GM13977 (cell line): ENCODE data around the gene PRICKLE2.

ENCODE experiments used
- DNase-seq: peaks from one replicate; pipeline ENCODE4 v3.0.0; 2012; ENCODE audit warnings: low spot score
- CTCF ChIP-seq: IDR thresholded peaks from 2 replicates; pipeline ENCODE4 v1.5.1; 2012; ENCODE audit warnings: mild to moderate bottlenecking, control low read depth; ENCODE audit not compliant: insufficient read depth; ENCODE audit errors: extremely low read depth, missing control alignments
- in situ Hi-C: fragments of 300-500 bp; cut with MboI; formaldehyde crosslinking; loops from one replicate; pipeline ENCODE4 v1.12.0; 2022; ENCODE audit warnings: low sequenced_read_pairs, low pct_unique_long_range_greater_than_20kb, mixed read lengths, inconsistent platforms; ENCODE audit not compliant: unreplicated experiment

The PRICKLE2 gene

DNA sequence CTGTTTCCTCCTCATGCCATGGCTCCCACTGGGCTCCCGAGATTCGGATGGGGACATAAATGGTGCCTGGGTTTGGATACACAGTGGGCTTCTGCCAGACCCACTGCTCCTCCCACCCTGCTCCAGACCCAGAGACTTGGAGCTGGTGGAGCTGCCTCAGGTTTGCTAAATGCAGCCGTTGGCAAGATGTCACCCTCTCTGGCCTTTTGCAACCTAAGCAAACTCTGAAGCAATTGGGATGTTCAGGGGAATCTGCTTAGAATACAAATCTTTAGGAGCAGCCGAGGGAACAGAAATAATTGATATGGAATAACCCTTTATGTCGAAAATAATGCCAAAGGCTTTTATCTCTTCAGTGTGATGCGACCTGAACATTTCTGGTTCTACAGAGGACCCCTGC, 33.4 kb downstream of the PRICKLE2 start:
- no peak for DNase-seq
- in situ Hi-C loops, result no loop called here
- TF ChIP-seq CTCF, result no peak

DNA sequence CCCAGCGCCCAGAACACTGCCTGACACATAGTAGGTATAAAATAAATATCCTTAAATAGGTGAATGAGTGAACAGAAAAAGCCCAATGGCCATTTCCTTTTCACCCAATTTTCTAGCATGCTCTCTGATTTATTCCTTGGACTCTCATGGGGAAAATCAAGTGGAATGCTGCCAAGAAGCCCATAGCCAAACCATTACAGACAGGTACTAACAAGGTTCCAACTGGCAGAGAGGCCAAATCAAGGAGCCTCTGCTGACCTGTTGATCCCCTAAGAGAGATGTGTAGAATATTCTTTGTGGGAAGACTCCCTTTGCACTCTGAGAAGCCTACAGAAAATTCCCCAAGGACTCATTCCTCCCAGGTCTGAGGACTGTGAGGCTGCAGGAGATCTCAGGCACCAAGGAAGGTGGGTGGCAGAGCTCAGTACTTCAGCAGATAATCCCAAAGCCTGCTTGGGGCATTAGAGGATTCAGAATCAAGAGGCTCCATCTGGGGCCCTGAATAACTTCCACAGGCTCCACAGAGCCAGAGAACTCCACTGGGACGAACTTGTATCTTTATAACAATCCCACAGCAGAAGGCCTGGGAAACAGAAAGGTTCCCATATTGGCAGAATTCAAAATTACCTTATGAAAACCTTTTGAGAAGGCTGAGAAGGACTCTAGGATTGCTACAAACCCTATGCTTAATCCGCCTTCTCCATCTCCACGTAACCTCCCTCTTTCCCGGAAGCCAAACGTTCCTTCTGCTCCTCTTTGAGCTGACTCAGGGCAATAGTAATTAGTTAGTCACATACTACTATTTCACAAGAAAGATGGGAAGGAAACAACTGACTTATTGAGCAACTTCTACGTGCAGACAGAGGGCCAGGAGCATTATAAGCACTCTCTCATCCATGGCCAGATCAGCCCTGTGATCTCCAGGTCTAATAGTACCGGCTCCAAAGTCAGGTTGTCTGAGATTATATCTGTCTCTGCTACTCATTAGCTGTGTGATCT, 34.5 kb downstream of the PRICKLE2 start:
- in situ Hi-C loops, result no loop called here
- TF ChIP-seq CTCF, result no peak
- DNase-seq, result no peak

DNA sequence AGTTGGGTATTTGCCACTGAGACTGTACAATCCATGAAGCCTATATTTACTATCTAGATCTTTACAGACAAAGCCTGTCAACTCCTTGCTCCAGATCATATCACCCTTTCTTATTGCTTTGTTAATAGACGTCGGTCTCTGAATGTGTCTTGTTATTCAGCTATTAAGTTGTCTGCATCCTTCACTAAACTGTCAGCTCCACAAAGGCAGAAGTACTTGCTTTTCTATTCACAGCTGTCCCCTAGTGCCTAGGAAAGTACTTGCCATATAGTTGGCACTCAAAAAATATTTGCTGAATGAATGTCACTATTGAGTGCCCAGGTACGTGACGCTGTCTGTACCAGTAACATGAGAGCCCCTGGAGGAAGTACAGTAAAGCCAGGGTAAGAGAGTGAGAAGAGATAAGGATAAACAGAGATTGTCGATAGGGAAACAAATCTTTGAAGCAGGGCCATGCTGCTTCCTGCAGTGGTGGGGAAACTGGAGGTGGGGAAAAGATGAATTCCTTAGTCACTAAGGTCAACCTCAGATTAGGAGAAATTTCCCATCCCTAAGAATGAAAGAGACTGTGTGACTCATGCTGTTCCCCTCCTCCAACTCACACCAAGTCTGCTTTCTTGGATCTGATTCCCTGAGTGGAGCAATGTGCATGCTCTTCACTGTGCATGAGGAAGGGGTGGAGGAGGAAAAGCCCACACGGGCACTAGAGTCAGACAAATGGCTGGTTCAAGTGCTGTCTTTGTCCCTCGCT, 36.3 kb downstream of the PRICKLE2 start:
- in situ Hi-C loops, result no loop called here
- DNase-seq, result no peak
- TF ChIP-seq CTCF, result no peak

- DNase-seq, result no peak
- TF ChIP-seq CTCF, result no peak
- in situ Hi-C loops, result no loop called here
Observed at GRCh38 chr3:64187065-64187959, 38.0 kb downstream of the PRICKLE2 start.

- DNase-seq, result no peak
- TF ChIP-seq CTCF, result no peak
- in situ Hi-C loops, result no loop called here
Observed at GRCh38 chr3:64186667-64187064, 38.6 kb downstream of the PRICKLE2 start.

DNA sequence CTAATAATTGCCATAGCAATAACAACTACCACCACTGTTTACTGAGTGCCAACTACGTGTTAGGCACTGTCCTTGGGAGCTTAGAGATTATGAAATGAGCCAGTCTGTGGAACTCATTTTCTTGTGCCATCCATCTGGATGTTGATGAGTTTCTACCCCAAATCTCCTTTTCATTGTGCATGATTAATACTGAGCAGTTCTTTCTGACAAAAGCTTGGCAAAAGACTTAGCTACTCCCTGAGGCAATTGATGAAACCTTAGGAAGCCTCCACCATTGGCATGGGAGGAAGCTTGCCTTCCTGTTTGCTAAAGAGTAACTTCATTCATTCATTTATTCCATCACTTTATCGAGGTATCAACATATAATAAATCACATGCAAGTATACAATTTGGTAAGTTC, 39.8 kb downstream of the PRICKLE2 start:
- no peak for DNase-seq
- in situ Hi-C loops, result no loop called here
- no peak for TF ChIP-seq CTCF
